ENCODE measurements around the gene ATP10D.
"Not testable (repeated sequence)": the region's sequence is repeated elsewhere in the genome, so short reads cannot be mapped to it uniquely, and the experiment has no call there.

Gene ATP10D

DNA sequence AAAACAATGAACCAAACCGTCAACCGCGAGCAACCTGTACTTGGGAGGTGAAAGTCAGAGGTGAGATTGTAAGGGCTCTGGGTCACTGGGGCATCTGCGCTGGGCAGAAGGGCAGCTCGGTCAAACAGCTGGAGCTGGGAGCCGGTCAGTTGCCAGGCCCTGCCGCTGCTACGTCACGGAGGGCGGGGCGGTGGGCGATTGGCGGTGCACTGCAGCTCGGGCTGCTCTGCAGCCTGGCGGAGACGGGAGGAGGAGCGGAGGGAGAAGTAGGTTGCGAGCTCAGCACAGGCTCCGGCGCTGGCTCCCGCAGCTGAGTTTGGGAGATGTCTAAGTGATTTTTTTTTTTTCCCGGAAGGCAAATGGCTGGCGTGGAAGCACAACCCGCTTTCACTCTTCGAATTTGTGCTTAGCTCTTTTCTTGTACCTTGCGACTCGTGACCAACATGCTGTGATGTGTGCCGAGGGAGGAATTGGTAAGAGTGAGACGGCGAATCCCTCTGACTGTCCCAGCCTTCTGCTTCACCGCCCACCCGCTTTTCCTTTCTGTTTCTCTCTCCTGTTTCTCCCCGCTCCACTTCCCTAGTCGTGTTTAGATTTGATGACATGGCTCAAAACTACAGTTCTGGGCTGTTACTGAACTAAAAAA is at the start of gene ATP10D:
Gene ATP10D, plus strand, starts transcription at position 229 of the 646 bp plus-strand sequence. CDS start 27,266 bp downstream, outside the sequence.
- peak; percentile 70 for DNase-seq (ENCODE audit: low spot score)

DNA sequence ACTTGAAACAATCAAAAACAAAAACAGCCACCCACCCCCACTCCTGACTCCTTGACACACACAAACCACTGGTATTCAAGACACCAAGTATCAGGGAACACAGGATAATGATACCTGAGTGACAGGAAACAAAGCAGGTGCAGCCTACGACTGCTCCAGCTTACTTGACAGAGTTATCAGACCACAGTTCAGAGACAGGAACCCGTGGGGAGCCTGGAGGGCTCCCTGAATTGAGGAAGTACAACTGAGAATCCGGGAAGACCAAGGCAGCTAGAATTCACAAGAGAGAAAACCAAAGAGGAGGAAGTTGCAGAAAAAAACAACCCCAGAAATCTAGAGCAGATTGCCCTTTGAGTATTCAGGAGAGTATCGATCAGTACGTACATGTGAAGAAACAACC is 42.1 kb upstream of the ATP10D start:
- no peak for DNase-seq (ENCODE audit: low spot score)

DNA sequence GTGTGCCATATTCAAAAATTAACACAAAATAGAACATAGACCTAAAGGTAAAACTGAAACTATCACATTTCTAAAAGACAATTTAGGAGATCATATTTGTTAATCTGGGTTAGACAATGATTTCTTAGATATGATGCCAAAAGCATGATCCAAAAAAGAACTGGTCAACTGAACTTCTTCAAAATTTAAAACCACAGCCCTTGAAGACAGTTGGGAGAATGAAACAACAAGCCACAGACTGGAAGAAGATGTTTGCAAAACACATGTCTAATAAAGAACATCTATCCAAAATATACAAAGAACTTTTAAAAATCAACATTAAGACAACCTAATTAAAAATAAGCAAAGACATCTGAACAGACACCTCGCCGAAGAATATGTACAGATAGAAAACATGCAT is 41.0 kb upstream of the ATP10D start:
- DNase-seq (ENCODE audit: low spot score), result no peak

DNA sequence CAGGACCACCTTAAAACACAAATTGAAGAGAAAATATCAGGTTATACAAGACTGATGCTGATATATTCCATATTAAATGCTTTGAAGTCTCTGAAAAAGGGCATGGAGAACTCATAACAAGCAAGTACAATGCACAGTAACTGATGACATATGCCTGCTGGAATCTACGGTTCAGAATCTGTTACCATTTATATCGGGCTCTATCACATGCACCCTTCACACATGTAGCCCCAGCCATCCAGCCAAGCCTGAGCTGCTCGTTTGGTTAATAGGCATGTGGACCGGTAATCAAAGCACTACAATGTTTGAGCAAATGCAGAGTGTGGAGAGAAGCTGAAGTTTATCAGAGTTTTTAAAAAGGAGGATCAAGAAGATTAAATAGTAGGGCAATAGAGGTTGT is 33.4 kb upstream of the ATP10D start:
- DNase-seq (ENCODE audit: low spot score), result no peak

DNA sequence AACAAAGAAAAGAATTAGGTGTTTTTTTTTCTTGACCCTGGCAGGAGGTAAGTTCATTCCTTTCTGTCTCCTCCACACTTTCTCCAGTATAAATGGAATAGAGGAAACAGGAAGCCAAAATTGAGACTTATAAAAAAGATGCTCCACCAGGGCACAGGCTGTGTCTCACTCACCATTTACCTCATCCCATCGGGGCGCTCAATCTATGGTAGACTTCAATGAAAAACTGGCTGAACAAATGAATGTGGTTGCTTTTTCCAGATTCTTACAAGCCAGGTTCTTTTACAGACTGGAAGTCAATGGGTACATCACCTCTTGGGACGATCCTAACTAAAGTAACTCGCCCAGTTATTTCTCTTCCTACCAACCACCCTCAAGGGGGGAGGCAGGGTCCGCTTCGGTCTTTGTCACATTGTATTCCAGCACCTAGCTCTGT is 22.3 kb upstream of the ATP10D start:
- no peak for DNase-seq (ENCODE audit: low spot score)

DNA sequence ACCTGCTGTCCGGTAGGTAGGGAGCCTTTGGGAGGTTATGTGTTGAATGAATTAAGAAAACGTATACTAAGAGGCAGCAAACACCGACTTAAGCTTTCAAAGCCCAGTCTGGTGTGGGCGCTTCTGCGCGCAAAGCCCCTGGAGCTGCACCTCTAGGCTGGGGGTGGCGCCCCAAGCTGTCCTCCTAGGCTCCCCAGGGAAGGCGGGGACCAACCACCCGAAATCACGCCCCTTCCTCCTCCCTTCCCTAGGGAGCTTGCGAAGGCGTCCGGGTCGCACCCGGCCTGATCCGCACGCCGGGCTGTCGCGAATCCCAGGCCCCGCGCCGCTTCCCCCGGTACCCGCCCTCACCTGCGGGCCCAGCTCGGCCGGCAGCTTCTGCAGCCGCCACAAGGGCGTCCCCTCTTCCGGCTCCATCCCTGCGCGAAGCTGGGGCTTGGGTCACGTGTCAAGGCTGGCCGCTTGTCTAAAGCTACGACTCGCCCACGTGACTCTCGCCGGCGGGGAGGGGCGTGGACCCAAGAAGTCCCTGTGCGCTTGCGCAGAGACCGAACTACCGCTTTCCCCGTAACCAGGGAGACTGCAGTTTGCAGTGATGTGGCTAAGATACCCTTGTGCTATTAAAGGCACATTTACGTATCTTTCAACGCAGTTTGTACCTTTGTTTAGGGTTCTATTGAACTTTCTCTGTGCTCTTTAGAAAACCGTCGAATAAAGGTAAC is 21.7 kb upstream of the ATP10D start, which contains the start of gene COMMD8:
Gene COMMD8, minus strand, starts transcription at position 468 of the 722 bp plus-strand sequence. Its CDS starts 51 bp downstream, at position 417.
- DNase-seq (ENCODE audit: low spot score), result peak; percentile 97

DNA sequence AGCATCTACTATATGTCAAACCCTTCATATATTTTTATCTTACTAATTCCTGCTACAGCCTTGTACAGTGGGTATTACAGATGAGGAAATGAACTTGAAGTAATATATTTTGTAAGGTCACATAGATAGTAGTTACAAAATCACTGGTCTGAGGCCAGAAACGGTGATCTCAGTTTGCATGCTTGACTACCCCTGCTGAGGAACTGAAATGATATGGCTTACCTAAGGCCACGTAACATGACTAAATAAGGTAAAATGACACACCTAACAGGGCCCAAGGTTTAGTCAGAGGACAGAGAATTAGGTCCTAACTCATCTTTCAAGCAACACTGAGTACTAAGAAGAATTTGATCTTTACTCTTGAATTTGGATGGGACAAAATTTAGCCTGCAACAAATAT is 20.1 kb upstream of the ATP10D start:
- DNase-seq (ENCODE audit: low spot score), result peak; percentile 50

DNA sequence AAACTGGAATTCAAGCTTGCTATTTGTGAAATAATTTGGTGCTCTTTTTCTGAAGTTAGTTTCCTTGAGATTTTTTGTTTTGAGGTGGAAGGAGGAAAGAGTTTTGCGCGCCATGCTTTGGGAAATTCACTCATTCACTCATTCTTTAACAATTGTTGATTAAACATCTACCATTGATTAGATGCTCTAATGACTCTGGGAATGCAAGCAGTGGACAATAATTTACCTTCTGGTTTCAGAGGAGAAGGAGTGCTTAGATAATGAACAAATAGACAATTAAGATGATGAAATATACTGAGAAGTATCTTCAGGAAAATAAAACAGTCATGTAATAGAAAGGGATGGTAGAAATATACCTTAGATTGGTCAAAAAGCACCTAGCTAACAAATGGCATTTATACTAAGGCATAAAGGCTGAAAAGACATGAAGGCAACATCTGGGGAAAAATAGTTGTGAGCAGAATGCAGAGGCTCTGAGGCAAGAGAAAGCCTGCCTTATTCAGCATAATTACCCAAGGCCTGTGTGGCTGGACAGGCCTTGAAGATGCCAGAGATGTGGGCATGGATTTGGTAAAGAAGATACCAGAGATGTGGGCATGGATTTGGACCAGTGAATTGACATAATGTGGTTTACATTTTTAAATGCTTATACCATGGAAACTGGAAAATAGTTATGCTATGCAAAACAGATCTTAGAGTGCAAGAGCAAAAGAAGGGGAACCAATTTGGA is 18.9 kb upstream of the ATP10D start:
- DNase-seq (ENCODE audit: low spot score), result no peak

DNA sequence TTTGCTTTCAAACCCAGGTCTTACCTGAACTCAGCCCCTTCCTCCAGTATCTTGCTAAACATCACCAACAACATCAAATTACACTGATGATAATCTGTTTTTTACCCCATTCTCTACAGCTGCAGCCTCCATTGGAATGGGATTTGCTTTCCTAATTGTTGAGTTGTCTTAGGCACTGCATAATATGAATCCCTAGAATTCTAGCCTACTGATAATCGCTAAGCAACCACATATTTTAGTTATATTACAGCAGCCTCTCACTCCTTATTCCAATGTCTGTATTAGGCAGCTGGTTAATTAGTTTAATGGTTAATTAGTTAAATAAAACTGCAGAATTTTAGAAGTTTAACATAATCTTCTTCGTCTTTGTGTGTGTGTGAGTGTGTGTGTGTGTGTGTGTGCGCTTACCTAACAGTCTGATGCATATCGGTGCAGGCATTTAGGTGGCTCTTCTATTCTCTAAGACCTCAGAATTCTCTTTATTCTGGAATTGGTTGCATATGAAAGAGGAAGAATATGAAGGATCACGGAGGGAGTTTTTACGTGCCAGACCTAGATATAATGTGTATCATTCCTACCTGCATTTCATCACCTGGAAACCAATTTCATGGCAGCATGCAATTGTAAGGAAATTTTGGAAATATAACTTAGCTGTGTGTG is 16.2 kb upstream of the ATP10D start:
- DNase-seq (ENCODE audit: low spot score), result no peak

DNA sequence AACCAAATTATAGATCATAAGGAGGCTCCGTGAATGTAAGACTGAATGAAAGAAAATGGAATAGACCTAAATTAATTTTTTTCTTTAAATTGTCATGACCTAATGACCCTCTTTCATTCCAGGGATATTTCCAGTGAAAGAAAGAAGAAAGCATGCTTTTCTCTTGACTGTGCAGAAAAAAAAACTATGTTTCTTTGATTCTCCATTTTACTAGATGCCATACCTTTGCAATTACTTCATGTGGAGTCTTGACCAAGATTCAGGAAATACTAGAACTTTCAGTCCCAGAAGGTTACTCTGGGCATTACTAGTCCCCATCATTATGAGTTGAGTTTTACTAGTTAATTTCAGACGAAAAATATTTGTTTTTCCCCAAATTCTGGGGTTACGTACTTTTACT is 15.1 kb upstream of the ATP10D start:
- DNase-seq (ENCODE audit: low spot score), result no peak

DNA sequence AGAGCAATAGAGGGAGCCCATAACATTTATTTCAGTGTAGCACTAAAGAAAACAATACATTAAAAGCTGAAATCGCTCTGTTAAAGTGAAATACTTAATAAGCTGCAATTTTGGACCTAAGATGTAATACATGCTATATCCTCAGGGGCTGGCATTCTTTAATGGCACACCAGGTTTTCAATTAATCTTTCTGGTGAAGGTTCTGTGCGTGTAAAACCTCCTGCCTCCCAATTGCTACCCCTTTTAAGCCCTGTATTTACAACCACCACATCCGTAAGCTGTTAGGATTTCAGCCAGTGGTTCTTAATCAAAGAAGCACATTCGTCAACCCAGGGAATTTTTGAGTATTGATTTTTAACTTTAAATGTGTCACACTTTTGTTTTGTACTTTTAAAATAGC is 14.0 kb upstream of the ATP10D start:
- DNase-seq (ENCODE audit: low spot score), result no peak

DNA sequence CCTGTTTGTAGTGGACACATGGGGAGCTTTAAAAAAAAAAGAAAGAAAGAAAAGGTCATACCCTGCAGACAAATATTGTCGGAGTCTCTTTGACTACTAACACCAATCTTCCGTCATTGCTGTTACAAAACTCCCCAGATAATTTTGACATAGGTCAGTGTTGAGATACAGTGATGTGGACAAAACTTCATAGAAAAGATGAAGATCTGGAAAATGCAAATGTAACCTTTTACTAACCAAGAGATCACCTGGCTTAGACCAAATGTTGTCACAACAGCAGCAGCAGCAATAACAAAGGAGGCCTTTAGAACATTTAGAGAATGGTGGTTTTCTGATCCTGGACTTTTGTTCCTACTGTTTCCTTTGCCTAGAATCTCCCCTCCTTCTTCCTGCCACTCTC is 13.5 kb upstream of the ATP10D start:
- DNase-seq (ENCODE audit: low spot score), result no peak

DNA sequence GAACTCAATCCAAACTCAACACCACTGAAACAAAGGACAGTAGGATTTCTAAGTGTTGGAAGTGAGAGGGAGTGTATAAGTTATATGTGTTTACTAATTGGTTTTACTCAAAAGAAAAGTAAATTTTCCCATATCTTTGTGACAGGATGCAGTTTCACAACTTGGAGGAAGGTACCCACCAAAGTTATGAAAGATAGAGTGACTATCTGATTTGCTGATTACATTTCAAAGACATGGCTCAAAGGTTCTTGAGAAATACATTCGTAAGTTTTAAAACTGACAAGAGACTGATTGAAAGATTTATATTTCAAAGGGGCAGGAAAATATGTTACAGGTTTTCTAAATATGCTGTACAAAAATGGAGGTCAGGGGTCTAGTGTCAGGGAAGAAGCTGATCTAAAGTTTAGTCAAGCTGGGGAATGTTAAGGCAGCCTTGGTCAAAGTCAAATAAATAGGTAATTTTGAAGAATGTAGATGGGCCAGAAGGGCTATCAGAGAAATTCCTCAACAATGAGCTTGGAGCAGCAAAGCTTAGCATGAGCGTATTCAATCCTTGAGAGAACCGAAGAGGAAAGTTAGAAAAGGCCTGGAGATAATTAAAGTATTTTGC is 11.8 kb upstream of the ATP10D start:
- no peak for DNase-seq (ENCODE audit: low spot score)

DNA sequence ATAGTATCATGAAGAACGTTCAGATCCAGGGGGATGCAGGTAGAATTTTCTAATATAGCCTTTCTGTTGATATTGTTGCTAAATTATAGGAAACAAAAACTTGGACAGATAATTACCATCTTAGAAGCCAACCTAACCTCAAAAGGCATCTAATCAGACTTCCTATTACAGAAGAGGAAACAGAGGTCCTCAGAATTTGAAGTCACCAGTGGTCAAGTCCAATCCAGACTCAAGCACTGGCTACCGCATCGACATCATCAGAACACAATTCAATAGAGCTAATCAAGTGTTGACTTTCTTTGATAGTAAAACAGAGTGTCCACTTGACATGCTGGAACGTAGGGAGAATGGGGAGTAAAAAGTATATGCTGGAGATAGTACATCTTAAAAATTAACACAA is 10.3 kb upstream of the ATP10D start:
- DNase-seq (ENCODE audit: low spot score), result no peak

DNA sequence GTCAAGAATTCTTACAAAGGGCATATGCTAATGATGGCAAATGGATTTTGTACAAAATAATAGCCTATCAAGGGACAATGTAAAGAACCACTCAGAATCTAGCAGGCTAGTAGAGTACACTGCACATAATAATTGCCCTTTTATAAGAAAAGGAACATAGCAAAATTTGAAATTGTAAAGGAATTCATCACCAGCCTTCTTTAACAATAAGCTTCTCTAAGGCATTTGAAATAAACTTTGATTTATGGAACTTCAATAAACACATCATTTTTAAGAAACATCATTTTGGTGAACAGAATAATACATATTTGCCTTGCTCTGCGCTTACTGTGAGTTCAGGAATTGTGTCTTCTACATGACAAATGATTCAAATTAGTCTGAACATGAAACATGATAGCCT is 9.7 kb upstream of the ATP10D start:
- no peak for DNase-seq (ENCODE audit: low spot score)

DNA sequence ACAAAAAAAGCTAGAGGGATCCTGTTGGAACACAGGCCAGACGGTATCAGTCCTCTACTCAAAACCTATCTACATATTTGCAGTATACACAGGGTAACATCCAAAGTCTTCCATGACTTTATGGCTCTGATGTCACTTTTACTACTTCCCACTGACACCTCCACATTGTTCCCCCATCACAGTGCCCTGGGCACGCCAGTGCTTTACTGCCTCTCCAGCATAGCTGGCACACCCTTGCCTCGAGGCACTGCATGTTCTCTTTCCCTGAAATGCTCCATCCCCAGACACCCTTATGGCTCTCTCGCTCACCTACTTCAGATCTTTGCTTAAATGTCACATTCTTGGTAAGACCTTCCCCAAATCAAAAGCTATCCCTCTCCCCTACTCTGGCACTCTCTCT is 6.3 kb upstream of the ATP10D start:
- no peak for DNase-seq (ENCODE audit: low spot score)

DNA sequence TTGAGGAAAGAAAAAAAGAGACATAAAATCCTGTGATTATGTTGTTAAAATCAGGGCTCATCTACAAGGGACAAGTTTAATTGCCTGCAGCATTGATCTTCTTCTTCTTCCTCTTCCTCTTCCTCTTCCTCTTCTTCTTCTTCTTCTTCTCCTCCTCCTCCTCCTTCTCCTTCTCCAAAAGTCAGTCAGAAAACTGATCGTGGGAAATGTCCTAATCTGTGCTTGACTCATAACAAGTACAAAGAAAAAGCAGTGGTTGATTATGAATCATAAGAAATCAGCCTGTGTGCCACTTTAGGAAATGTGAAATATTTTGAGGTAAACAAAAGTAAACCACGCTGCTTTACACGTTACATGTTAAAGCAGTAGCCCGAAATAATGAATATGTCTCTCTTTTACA is 2.7 kb upstream of the ATP10D start:
- DNase-seq (ENCODE audit: low spot score), result no peak

DNA sequence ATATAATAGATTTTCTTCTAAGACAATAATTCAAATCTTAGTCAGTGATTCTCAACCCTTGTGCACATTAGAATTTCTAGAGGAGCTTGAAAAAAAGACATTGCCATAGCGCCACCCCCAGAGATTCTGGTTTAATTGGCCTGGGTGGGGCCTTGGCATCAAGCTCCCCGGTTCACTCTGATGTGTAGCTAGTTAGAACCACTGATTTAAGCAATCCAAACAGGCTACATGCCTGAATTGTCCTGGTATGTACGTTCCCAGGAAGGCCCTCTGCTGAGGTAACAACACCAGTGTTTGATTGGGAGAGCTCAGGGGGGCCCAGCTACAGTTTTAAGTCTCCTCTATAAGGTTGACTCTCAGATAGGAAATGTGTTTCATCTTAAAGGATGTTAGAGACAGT is 1.3 kb upstream of the ATP10D start:
- DNase-seq (ENCODE audit: low spot score), result no peak

DNA sequence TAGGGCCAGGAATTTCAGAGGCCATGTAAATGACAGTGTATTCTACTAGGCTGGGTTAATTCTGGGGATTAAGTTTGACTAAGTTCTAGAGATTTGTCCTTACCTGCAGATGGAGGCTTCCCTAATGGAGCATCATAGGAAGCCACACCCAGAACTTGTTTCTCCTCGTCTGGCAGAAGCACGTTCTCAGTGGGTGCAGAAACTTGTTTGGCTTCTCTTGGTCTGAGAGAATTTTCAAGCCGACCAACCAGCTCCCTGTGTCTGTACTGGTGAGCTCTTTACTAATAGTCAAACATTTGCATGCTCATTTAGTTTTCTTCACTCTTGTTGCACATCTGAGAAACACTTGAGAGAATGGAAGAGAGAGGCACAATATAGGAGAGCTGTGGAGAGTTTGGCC is 907 bp upstream of the ATP10D start:
- no peak for DNase-seq (ENCODE audit: low spot score)

DNA sequence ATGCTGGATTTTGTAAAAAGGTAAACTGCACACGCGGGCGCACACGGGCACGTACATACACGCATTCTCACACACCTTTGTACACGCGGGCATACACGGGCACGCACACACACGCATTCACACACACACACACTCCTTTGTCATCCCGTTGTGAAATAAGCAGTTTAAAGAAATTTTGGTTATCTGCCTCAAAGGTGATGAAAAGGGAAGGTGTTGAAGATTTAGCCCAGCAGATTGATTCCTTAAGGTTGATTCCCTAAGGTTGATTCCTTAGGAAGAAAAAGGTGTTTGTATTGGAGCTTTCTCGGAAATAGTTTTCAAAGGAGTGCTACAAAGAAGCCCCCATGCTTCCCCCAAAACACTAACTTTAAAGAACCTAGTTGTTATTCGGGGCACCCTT is 693 bp downstream of the ATP10D start:
- no peak for DNase-seq (ENCODE audit: low spot score)

DNA sequence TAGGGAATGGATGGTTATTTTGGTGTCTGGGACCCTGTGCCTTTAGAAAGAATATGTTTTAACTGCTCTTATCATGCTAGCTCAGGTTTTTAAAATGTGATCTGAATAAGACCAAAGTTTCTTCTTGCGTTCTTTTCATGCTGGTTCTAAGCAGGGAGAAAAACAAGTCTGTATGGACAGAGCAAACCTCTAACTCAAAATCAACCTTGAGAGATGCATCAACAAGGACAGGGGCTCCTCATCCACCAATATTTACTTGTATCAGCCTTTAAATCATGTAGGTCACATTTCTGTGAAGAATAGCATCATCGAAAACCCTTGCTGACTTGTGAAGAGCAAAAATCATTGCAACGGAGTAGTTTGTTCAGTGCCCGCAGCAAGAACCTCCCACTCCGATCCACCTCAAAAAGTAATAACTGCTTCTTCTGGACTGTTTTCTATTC is 1.2 kb downstream of the ATP10D start:
- DNase-seq (ENCODE audit: low spot score), result no peak

DNA sequence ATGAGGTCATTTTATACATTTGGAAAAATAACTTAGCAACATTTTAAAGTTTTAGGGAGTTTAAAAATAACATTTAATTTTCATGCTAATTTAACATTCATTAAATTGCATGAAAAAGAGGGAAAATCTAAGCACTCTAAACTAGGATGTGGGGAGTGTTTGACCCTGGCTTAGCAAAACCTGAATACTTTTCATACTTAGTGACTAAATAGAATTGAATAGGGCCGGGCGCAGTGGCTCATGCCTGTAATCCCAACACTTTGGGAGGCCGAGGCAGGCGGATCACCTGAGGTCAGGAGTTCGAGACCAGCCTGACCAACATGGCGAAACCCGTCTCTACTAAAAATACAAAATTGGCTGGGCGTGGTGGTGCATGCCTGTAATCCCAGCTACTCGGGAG is 1.7 kb downstream of the ATP10D start:
- DNase-seq (ENCODE audit: low spot score), result not testable (repeated sequence)
